ENCODE results near the gene SPSB1. TPM values are rescaled to one million over a fixed set of nuclear protein-coding genes. Genes with fewer than 3 reads are reported as not detected.

SPSB1 gene
- total and polyA plus RNA-seq, 2 experiments from 2014 or later: 2.4 to 6.8 TPM

- Histone ChIP-seq H4K20me1 (replicated peaks; ENCODE audit: insufficient read depth) (no peaks in the 10 kb centered on the region), H3K27me3 (ENCODE audit: insufficient read depth) (no peaks in the 10 kb centered on the region), H3K27ac (ENCODE audit: low read depth) (no peak overlapping the region), H2AFZ (no peak overlapping the region), H3K79me2 (replicated peaks; ENCODE audit: insufficient read depth) (no peaks in the 10 kb centered on the region), H3K9me2 (ENCODE audit: insufficient read depth) (no peaks in the 10 kb centered on the region), H3K4me1 (ENCODE audit: insufficient read depth) (peaks cover 26% of the 10 kb centered on the region), H3F3A (replicated peaks; ENCODE audit: low read depth) (0 out of 2 replicates have a peak, but pooled peaks cover 2% of the 10 kb centered on the region), H3K4me3 (no peak overlapping the region), H3K4me2 (no peak overlapping the region), H3K36me3 (ENCODE audit: insufficient read depth) (no peaks in the 10 kb centered on the region)
- no peaks in the 10 kb centered on the region; the same call in 2 of the 3 replicates for H3K9me3 Mint-ChIP-seq
- TF ChIP-seq EZH2 (IDR thresholded peaks at IDR 0.05; ENCODE audit: low read depth, unreplicated experiment) (no peak), EZH2phosphoT487 (IDR thresholded peaks at IDR 0.05; ENCODE audit: unreplicated experiment) (no peak), ZNF462 (CRISPR knock-in tag; IDR thresholded peaks at IDR 0.05) (no peak), POLR2AphosphoS5 (IDR thresholded peaks at IDR 0.05; ENCODE audit: low read depth) (no peak), REST (IDR thresholded peaks at IDR 0.05; ENCODE audit: unreplicated experiment) (no peak), JUNB (IDR thresholded peaks at IDR 0.05; ENCODE audit: unreplicated experiment) (no peak), ZNF114 (CRISPR knock-in tag; IDR thresholded peaks at IDR 0.05) (no peak), ZNF331 (CRISPR knock-in tag; IDR thresholded peaks at IDR 0.05; ENCODE audit: low read depth) (no peak), STAT1 (IDR thresholded peaks at IDR 0.05; ENCODE audit: unreplicated experiment) (no peak), NANOG (IDR thresholded peaks at IDR 0.05; ENCODE audit: borderline replicate concordance) (no peak), CREB1 (CRISPR knock-in tag; IDR thresholded peaks at IDR 0.05; ENCODE audit: low read depth) (no peak), ETS1 (IDR thresholded peaks at IDR 0.05) (no peak), CTCF (conservative IDR thresholded peaks at IDR 0.05; ENCODE audit: low read depth in 2 of 2) (no peak)
- DNase-seq (ENCODE audit: low spot score) (no peak), ATAC-seq (no peak)
- no peak overlapping the region for H3K4me3 Mint-ChIP-seq
- H3K36me3 Mint-ChIP-seq (ENCODE audit: low read depth): no peaks in the 10 kb centered on the region
- peaks cover 19% of the 10 kb centered on the region for H3K27me3 Mint-ChIP-seq (ENCODE audit: insufficient read depth, low read depth, poor library complexity)
- peaks cover 38% of the 10 kb centered on the region for H3K4me1 Mint-ChIP-seq
- peak overlapping the region; percentile 42; the same call in 1 of the 2 replicates for H3K27ac Mint-ChIP-seq
These were observed 24.4 kb downstream of the SPSB1 start for GRCh38 chr1:9317072-9317471.

All from GM23338 (cell line).